IgD-negative memory B cell (primary cell): ENCODE measurements around the gene PAX9. TPM values are rescaled to one million over a fixed set of nuclear protein-coding genes. Genes with fewer than 3 reads are reported as not detected.

Experiments used
- H3K27ac Mint-ChIP-seq, 3 donors: one replicate each; pipeline ENCODE4 v1.8.0; 2020 to 2022; ENCODE audit warnings: mild to moderate bottlenecking in 3 of 3, mixed read lengths in 3 of 3, moderate library complexity in 1 of 3
- H3K27me3 Mint-ChIP-seq: one replicate; pipeline ENCODE4 v1.8.0; 2021; ENCODE audit warnings: mixed read lengths
- H3K36me3 Mint-ChIP-seq: one replicate; pipeline ENCODE4 v1.8.0; 2020; ENCODE audit warnings: mild to moderate bottlenecking, mixed read lengths
- H3K4me1 Mint-ChIP-seq, 3 donors: one replicate each; pipeline ENCODE4 v1.8.0; 2020 to 2022; ENCODE audit warnings: mixed read lengths in 3 of 3, mild to moderate bottlenecking in 1 of 3
- H3K4me3 Mint-ChIP-seq, 4 donors: one replicate each; pipeline ENCODE4 v1.8.0; 2020 to 2022; ENCODE audit warnings: mild to moderate bottlenecking in 4 of 4, mixed read lengths in 4 of 4, moderate library complexity in 3 of 4
- H3K9me3 Mint-ChIP-seq, 3 donors: one replicate each; pipeline ENCODE4 v1.8.0; 2020 to 2021; ENCODE audit warnings: mixed read lengths in 3 of 3, mild to moderate bottlenecking in 1 of 3
- polyA plus RNA-seq: library from polyadenylated mRNA; unstranded; fragments of 300-500 nt; fragmentation: Illumina TruSeq; gene quantifications from one replicate; pipeline ENCODE4 v1.2.3, GENCODE V29; 2021

PAX9 gene
- polyA plus RNA-seq, 1 donor from 2014 or later, result not detected

GRCh38 chr14:36652542-36653201, 9.0 kb upstream of the PAX9 start:
- Mint-ChIP-seq H3K9me3 (peaks cover 0 to 7% (median 7%) of the 10 kb centered on the region in 3 donors), H3K4me3 (no peak overlapping the region), H3K4me1 (peaks cover 0 to 4% (median 0%) of the 10 kb centered on the region in 3 donors), H3K27me3 (peaks cover 47% of the 10 kb centered on the region), H3K27ac (no peak overlapping the region), H3K36me3 (no peaks in the 10 kb centered on the region)

- no peak overlapping the region for H3K4me3 Mint-ChIP-seq
- H3K36me3 Mint-ChIP-seq, result no peaks in the 10 kb centered on the region
- no peak overlapping the region for H3K27ac Mint-ChIP-seq
- peaks cover 0 to 2% (median 0%) of the 10 kb centered on the region in 3 donors for H3K4me1 Mint-ChIP-seq
- H3K9me3 Mint-ChIP-seq, result peaks cover 0 to 5% (median 4%) of the 10 kb centered on the region in 3 donors
- peaks cover 46% of the 10 kb centered on the region for H3K27me3 Mint-ChIP-seq
Measured at GRCh38 chr14:36653413-36653812, 8.2 kb upstream of the PAX9 start.

GRCh38 chr14:36653962-36654793, 7.5 kb upstream of the PAX9 start:
- Mint-ChIP-seq H3K4me1 (peaks cover 0 to 4% (median 0%) of the 10 kb centered on the region in 3 donors), H3K9me3 (peaks cover 0 to 4% (median 4%) of the 10 kb centered on the region in 3 donors), H3K27ac (no peak overlapping the region), H3K4me3 (peak overlapping the region in 2 of 4 donors; percentile 32 to 78), H3K36me3 (no peaks in the 10 kb centered on the region), H3K27me3 (peaks cover 49% of the 10 kb centered on the region)

- Mint-ChIP-seq H3K27me3 (peaks cover 54% of the 10 kb centered on the region), H3K4me1 (peaks cover 0 to 4% (median 0%) of the 10 kb centered on the region in 3 donors), H3K27ac (no peak overlapping the region), H3K4me3 (peak overlapping the region in 1 of 4 donors; percentile 32), H3K9me3 (peaks cover 0 to 4% (median 4%) of the 10 kb centered on the region in 3 donors), H3K36me3 (no peaks in the 10 kb centered on the region)
Measured at GRCh38 chr14:36654794-36655381, 6.8 kb upstream of the PAX9 start.

- H3K4me1 Mint-ChIP-seq, result peaks cover 0 to 4% (median 0%) of the 10 kb centered on the region in 3 donors
- H3K27ac Mint-ChIP-seq, result no peak overlapping the region
- no peaks in the 10 kb centered on the region for H3K36me3 Mint-ChIP-seq
- H3K27me3 Mint-ChIP-seq, result peaks cover 60% of the 10 kb centered on the region
- H3K9me3 Mint-ChIP-seq, result peaks cover 0 to 4% (median 4%) of the 10 kb centered on the region in 3 donors
- H3K4me3 Mint-ChIP-seq, result peak overlapping the region in 2 of 4 donors; percentile 15 to 51
Measured at GRCh38 chr14:36655571-36655962, 6.1 kb upstream of the PAX9 start.

- H3K4me1 Mint-ChIP-seq, result peaks cover 0 to 4% (median 0%) of the 10 kb centered on the region in 3 donors
- H3K36me3 Mint-ChIP-seq, result no peaks in the 10 kb centered on the region
- H3K27ac Mint-ChIP-seq, result no peak overlapping the region
- H3K4me3 Mint-ChIP-seq, result peak overlapping the region in 2 of 4 donors; percentile 15 to 82
- peaks cover 64% of the 10 kb centered on the region for H3K27me3 Mint-ChIP-seq
- H3K9me3 Mint-ChIP-seq, result peaks cover 0 to 4% (median 4%) of the 10 kb centered on the region in 3 donors
Measured at GRCh38 chr14:36655963-36656686, 5.5 kb upstream of the PAX9 start.

- peaks cover 67% of the 10 kb centered on the region for H3K27me3 Mint-ChIP-seq
- H3K9me3 Mint-ChIP-seq, result peaks cover 0 to 4% (median 4%) of the 10 kb centered on the region in 3 donors
- H3K4me3 Mint-ChIP-seq, result peak overlapping the region in 2 of 4 donors; percentile 3 to 17
- H3K4me1 Mint-ChIP-seq, result peaks cover 0 to 7% (median 0%) of the 10 kb centered on the region in 3 donors
- no peaks in the 10 kb centered on the region for H3K36me3 Mint-ChIP-seq
- H3K27ac Mint-ChIP-seq, result peak overlapping the region in 1 of 3 donors; percentile 58
Measured at GRCh38 chr14:36656687-36657398, 4.8 kb upstream of the PAX9 start.

- H3K27ac Mint-ChIP-seq, result no peak overlapping the region
- peaks cover 71% of the 10 kb centered on the region for H3K27me3 Mint-ChIP-seq
- peaks cover 0 to 4% (median 4%) of the 10 kb centered on the region in 3 donors for H3K9me3 Mint-ChIP-seq
- H3K4me1 Mint-ChIP-seq, result peaks cover 0 to 7% (median 0%) of the 10 kb centered on the region in 3 donors
- H3K36me3 Mint-ChIP-seq, result no peaks in the 10 kb centered on the region
- H3K4me3 Mint-ChIP-seq, result peak overlapping the region in 1 of 4 donors; percentile 17
Measured at GRCh38 chr14:36657399-36658122, 4.1 kb upstream of the PAX9 start.

GRCh38 chr14:36658123-36659009, 3.3 kb upstream of the PAX9 start:
- H3K4me1 Mint-ChIP-seq, result peaks cover 0 to 9% (median 0%) of the 10 kb centered on the region in 3 donors
- no peaks in the 10 kb centered on the region for H3K36me3 Mint-ChIP-seq
- H3K27ac Mint-ChIP-seq, result peak overlapping the region in 1 of 3 donors; percentile 76
- peak overlapping the region in 1 of 4 donors; percentile 43 for H3K4me3 Mint-ChIP-seq
- H3K9me3 Mint-ChIP-seq, result peaks cover 0 to 4% (median 1%) of the 10 kb centered on the region in 3 donors
- peaks cover 72% of the 10 kb centered on the region for H3K27me3 Mint-ChIP-seq

- peaks cover 0 to 5% (median 4%) of the 10 kb centered on the region in 3 donors for H3K9me3 Mint-ChIP-seq
- H3K4me1 Mint-ChIP-seq, result peaks cover 0 to 13% (median 4%) of the 10 kb centered on the region in 3 donors
- H3K27ac Mint-ChIP-seq, result peak overlapping the region in 2 of 3 donors; percentile 39 to 76
- no peaks in the 10 kb centered on the region for H3K36me3 Mint-ChIP-seq
- peaks cover 77% of the 10 kb centered on the region for H3K27me3 Mint-ChIP-seq
- peak overlapping the region in 1 of 4 donors; percentile 47 for H3K4me3 Mint-ChIP-seq
Measured at GRCh38 chr14:36659010-36659821, 2.4 kb upstream of the PAX9 start.

GRCh38 chr14:36659822-36660735, 1.6 kb upstream of the PAX9 start:
- H3K27ac Mint-ChIP-seq, result no peak overlapping the region
- no peaks in the 10 kb centered on the region for H3K36me3 Mint-ChIP-seq
- H3K4me1 Mint-ChIP-seq, result peaks cover 0 to 14% (median 5%) of the 10 kb centered on the region in 3 donors
- peaks cover 78% of the 10 kb centered on the region for H3K27me3 Mint-ChIP-seq
- H3K4me3 Mint-ChIP-seq, result peak overlapping the region in 1 of 4 donors; percentile 45
- H3K9me3 Mint-ChIP-seq, result peaks cover 0 to 5% (median 4%) of the 10 kb centered on the region in 3 donors
